Activated CD4-positive, alpha-beta T cell treated with anti-CD3 and anti-CD28 coated beads, Interleukin-2, amount 50 U/mL, for 48 hours (primary cell): ENCODE results near the gene CACNA1C.
A peak's percentile ranks its signal among the peaks of the same experiment; 100 is the strongest.

Experiments used
- DNase-seq, 2 experiments: peaks; one replicate each; pipeline ENCODE4 v3.0.0-alpha.2; 2020

CACNA1C gene

GRCh38 chr12:2284857-2285256 lies 232.1 kb downstream of the CACNA1C start:
- peak; percentile 43 to 53 for DNase-seq

GRCh38 chr12:2285462-2285861 lies 232.7 kb downstream of the CACNA1C start:
- DNase-seq, result no peak

GRCh38 chr12:2286047-2286446 lies 233.3 kb downstream of the CACNA1C start:
- no peak for DNase-seq

GRCh38 chr12:2286461-2287131 lies 233.8 kb downstream of the CACNA1C start:
- no peak for DNase-seq

- DNase-seq, result no peak
These were observed 234.4 kb downstream of the CACNA1C start for GRCh38 chr12:2287151-2287550.

- DNase-seq, result no peak
These were observed 234.8 kb downstream of the CACNA1C start for GRCh38 chr12:2287589-2287988.

GRCh38 chr12:2288001-2288400 lies 235.2 kb downstream of the CACNA1C start:
- DNase-seq, result no peak

GRCh38 chr12:2288471-2288870 lies 235.7 kb downstream of the CACNA1C start:
- DNase-seq, result no peak

- DNase-seq, result no peak
These were observed 236.1 kb downstream of the CACNA1C start for GRCh38 chr12:2288875-2289274.

- DNase-seq, result no peak
These were observed 236.7 kb downstream of the CACNA1C start for GRCh38 chr12:2289525-2289924.

GRCh38 chr12:2290091-2290490 lies 237.3 kb downstream of the CACNA1C start:
- no peak for DNase-seq

GRCh38 chr12:2290516-2291065 lies 237.8 kb downstream of the CACNA1C start:
- no peak for DNase-seq

GRCh38 chr12:2291182-2291832 lies 238.5 kb downstream of the CACNA1C start:
- peak; percentile 26 to 43 for DNase-seq

- DNase-seq, result no peak
These were observed 239.2 kb downstream of the CACNA1C start for GRCh38 chr12:2291947-2292346.

- no peak for DNase-seq
These were observed 239.8 kb downstream of the CACNA1C start for GRCh38 chr12:2292560-2292959.

GRCh38 chr12:2294651-2295475 lies 242.1 kb downstream of the CACNA1C start:
- no peak for DNase-seq

GRCh38 chr12:2295941-2296461 lies 243.2 kb downstream of the CACNA1C start:
- DNase-seq, result no peak

- no peak for DNase-seq
These were observed 244.2 kb downstream of the CACNA1C start for GRCh38 chr12:2297004-2297403.

- no peak for DNase-seq
These were observed 244.9 kb downstream of the CACNA1C start for GRCh38 chr12:2297658-2298057.

GRCh38 chr12:2298556-2299200 lies 245.9 kb downstream of the CACNA1C start:
- no peak for DNase-seq

- no peak for DNase-seq
These were observed 246.4 kb downstream of the CACNA1C start for GRCh38 chr12:2299206-2299605.

GRCh38 chr12:2300168-2300567 lies 247.4 kb downstream of the CACNA1C start:
- no peak for DNase-seq

- DNase-seq, result no peak
These were observed 248.1 kb downstream of the CACNA1C start for GRCh38 chr12:2300886-2301285.
